ENCODE measurements around the gene ZNF225. TPM values are rescaled to one million over a fixed set of nuclear protein-coding genes. Genes with fewer than 3 reads are reported as not detected.

The ZNF225 gene
- total and polyA plus RNA-seq, 9 of the 15 experiments (the other 6 are each of a cell fraction or from before 2014, with no cell fraction given), result 1.4 to 4.2 (median 2.2) TPM

DNA sequence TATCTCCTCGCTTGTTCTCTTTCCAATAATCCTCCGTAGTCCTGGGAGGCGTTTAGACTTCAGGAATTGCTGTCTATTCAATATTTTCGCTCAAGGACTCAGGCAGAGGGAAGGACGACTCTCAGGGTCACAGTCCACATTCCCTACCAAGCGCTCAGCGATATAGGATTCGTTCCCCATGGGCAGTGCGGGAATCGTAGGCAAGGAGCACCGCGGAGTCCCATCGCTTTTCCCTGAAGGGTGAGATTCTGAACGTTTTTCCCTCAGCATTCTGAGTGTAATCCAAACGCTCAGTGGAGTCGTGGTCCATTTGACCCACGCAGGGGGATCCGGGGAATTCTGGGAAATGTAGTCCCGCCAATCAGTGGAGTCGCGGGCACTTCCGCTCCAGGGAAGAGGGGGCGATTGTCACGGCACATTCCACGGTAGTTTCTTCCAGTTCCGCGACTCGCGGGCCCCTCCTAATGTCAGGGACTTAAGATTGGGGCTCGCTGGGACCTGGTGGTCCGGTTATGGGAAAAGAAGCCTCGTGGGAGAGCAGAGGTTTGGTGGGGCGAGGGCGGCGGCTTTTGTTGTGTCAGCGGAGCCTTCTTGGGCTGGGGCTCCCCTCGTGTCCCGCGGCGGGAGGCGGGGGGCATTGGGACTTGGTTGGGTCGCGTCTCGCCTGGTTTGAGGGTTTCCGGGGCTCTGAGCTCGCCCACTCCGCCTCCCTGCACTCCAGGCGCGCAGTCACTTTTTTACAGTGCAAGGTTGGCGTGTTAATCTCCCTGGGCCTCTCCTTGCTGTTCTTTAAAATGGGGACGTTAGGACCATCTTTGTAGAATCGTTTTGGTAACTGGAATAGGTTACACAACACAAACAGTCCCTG lies 28.2 kb downstream of the ZNF225 start, which contains the start of gene ZNF234 (continued):
- TF ChIP-seq HCFC1 (IDR thresholded peaks at IDR 0.05; ENCODE audit: low read depth, low read length) (peak; percentile 80), STAG1 (CRISPR knock-in tag; IDR thresholded peaks at IDR 0.05; ENCODE audit: borderline replicate concordance) (no peak), ZBTB8A (IDR thresholded peaks at IDR 0.05; ENCODE audit: partially characterized antibody) (no peak), YBX1 (IDR thresholded peaks at IDR 0.05) (no peak), PHB2 (IDR thresholded peaks at IDR 0.05; ENCODE audit: low read depth) (no peak), CLOCK (CRISPR knock-in tag; IDR thresholded peaks at IDR 0.05; ENCODE audit: borderline replicate concordance) (no peak), RREB1 (CRISPR knock-in tag; IDR thresholded peaks at IDR 0.05) (no peak), MCM5 (IDR thresholded peaks at IDR 0.05; ENCODE audit: low read depth) (no peak), TRIM25 (IDR thresholded peaks at IDR 0.05; ENCODE audit: borderline replicate concordance) (no peak), CREB1 (IDR thresholded peaks at IDR 0.05) (no peak), CREB1 (CRISPR knock-in tag; IDR thresholded peaks at IDR 0.05) (no peak), HBP1 (CRISPR knock-in tag; IDR thresholded peaks at IDR 0.05) (no peak)

Measured in K562 (cell line).